HCT116 (cell line): ENCODE results near the gene GOLGA8B. TPM values are rescaled to one million over a fixed set of nuclear protein-coding genes. Genes with fewer than 3 reads are reported as not detected.

ENCODE experiments used
- ATAC-seq: fragments of 200-7000 bp; cut with Tn5 transposase; 2 replicates; pipeline ENCODE4 v1.9.1; 2020; ENCODE audit warnings: mild to moderate bottlenecking, moderate library complexity
- BruUV-seq: library from RNA; stranded (reverse); fragments of 400-500 nt; replicated peaks from 2 replicates; lab custom pipeline; 2021; lab: Mats Ljungman, UMichigan
- CTCF ChIA-PET: fragments of 300-600 bp; sonication (Branson Sonifier 250); formaldehyde crosslinking; loops from one replicate; lab custom pipeline; 2021; ENCODE audit warnings: antibody characterized with exemption; lab: Charles Lee
- POLR2A ChIA-PET: fragments of 300-600, 350-600 bp; sonication (Branson Sonifier 250); formaldehyde crosslinking; loops from one replicate; lab custom pipeline; 2021; ENCODE audit warnings: antibody characterized with exemption; lab: Charles Lee
- RAD21 ChIA-PET, 2 experiments: fragments of 300-600 bp; sonication (Branson Sonifier 250); formaldehyde crosslinking; loops; one replicate each; lab custom pipeline; 2023; ENCODE audit warnings: low total read pairs in 2 of 2; ENCODE audit not compliant: uncharacterized antibody in 2 of 2, unreplicated experiment in 2 of 2, low non-redundant PET in 1 of 2; lab: Charles Lee
- DNase-seq: peaks from one replicate; pipeline ENCODE4 v3.0.0-alpha.2; 2010; ENCODE audit warnings: low read depth, low spot score
- H2AFZ ChIP-seq: fragments of 200-600 bp; shearing (Covaris generic), sonication (generic); 2 replicates; pipeline ENCODE4 v1.6.1; 2017; ENCODE audit warnings: low read depth, mixed run types, mixed read lengths, antibody characterized with exemption, low read length; ENCODE audit not compliant: poor library complexity, severe bottlenecking
- H3K27ac ChIP-seq: 2 replicates; pipeline ENCODE4 v1.5.1; 2012; ENCODE audit warnings: low read depth, low read length
- H3K27me3 ChIP-seq: fragments of 200-600 bp; sonication (generic); 2 replicates; pipeline ENCODE4 v1.6.1; 2016; ENCODE audit warnings: mixed run types, low read length, mixed read lengths; ENCODE audit not compliant: insufficient read depth
- H3K36me3 ChIP-seq, 2 experiments: fragments of 200-500 bp in 1 of 2; fragments of 200-600 bp in 1 of 2; sonication (Bioruptor generic) in 1 of 2; sonication (generic) in 1 of 2; 2 replicates each; pipeline versions ENCODE4 v1.5.1 to v1.6.1; 2014 to 2016; ENCODE audit warnings: low read length in 2 of 2, inconsistent platforms in 1 of 2, mixed read lengths in 1 of 2, mixed run types in 1 of 2; ENCODE audit not compliant: insufficient read depth in 2 of 2, control insufficient read depth in 1 of 2
- H3K4me1 ChIP-seq, 2 experiments: fragments of 200-600 bp in 1 of 2; sonication (generic) in 1 of 2; 2 replicates each; pipeline versions ENCODE4 v1.5.1 to v1.6.1; 2012 to 2017; ENCODE audit warnings: low read length in 2 of 2, inconsistent platforms in 1 of 2, mild to moderate bottlenecking in 1 of 2, mixed read lengths in 1 of 2, mixed run types in 1 of 2, moderate library complexity in 1 of 2; ENCODE audit not compliant: insufficient read depth in 2 of 2, control insufficient read depth in 1 of 2
- H3K4me2 ChIP-seq: fragments of 200-600 bp; sonication (generic); 2 replicates; pipeline ENCODE4 v1.6.1; 2017; ENCODE audit warnings: mixed run types, low read length, mixed read lengths
- H3K4me3 ChIP-seq, 2 experiments: fragments of 200-600 bp in 1 of 2; sonication (generic) in 1 of 2; replicated peaks in 1 of 2; 2 replicates each; pipeline ENCODE4 v1.5.1; 2011 to 2016; ENCODE audit warnings: low read length in 2 of 2, control low read depth in 1 of 2, low read depth in 1 of 2, mild to moderate bottlenecking in 1 of 2, mixed read lengths in 1 of 2, mixed run types in 1 of 2
- H3K79me2 ChIP-seq: fragments of 200-600 bp; sonication (generic); 2 replicates; pipeline ENCODE4 v1.6.1; 2017; ENCODE audit warnings: mild to moderate bottlenecking, mixed run types, low read length, moderate library complexity, mixed read lengths; ENCODE audit not compliant: insufficient read depth
- H3K9ac ChIP-seq: fragments of 200-600 bp; sonication (generic); 2 replicates; pipeline ENCODE4 v1.6.1; 2016; ENCODE audit warnings: low read length, mixed read lengths
- H3K9me2 ChIP-seq: fragments of 200-600 bp; sonication (generic), shearing (Covaris generic); 2 replicates; pipeline ENCODE4 v1.6.1; 2017; ENCODE audit warnings: mixed run types, mild to moderate bottlenecking, moderate library complexity; ENCODE audit not compliant: insufficient read depth
- H3K9me3 ChIP-seq, 2 experiments: fragments of 200-500 bp in 1 of 2; fragments of 200-600 bp in 1 of 2; sonication (Bioruptor generic) in 1 of 2; sonication (generic) in 1 of 2; 2 replicates each; pipeline ENCODE4 v1.6.1; 2014 to 2017; ENCODE audit warnings: low read length in 2 of 2, mixed read lengths in 2 of 2, inconsistent platforms in 1 of 2, low read depth in 1 of 2, mild to moderate bottlenecking in 1 of 2, mixed run types in 1 of 2, moderate library complexity in 1 of 2; ENCODE audit not compliant: control insufficient read depth in 1 of 2, insufficient read depth in 1 of 2
- H4K20me1 ChIP-seq: fragments of 200-600 bp; sonication (generic), shearing (Covaris generic); 2 replicates; pipeline ENCODE4 v1.6.1; 2017; ENCODE audit warnings: mixed run types, mild to moderate bottlenecking, moderate library complexity; ENCODE audit not compliant: insufficient read depth
- ATF3 ChIP-seq: IDR thresholded peaks from 2 replicates; pipeline ENCODE4 v1.6.1; 2012
- CBX3 ChIP-seq: IDR thresholded peaks from 2 replicates; pipeline ENCODE4 v1.6.1; 2012; ENCODE audit warnings: low read depth
- CEBPB ChIP-seq: IDR thresholded peaks from 2 replicates; pipeline ENCODE4 v1.6.1; 2012; ENCODE audit warnings: low read depth
- EGR1 ChIP-seq: IDR thresholded peaks from 2 replicates; pipeline ENCODE4 v1.6.1; 2012; ENCODE audit warnings: low read depth
- ELF1 ChIP-seq: IDR thresholded peaks from 2 replicates; pipeline ENCODE4 v1.6.1; 2012; ENCODE audit warnings: low read depth, borderline replicate concordance
- EZH2 ChIP-seq: fragments of 200-600 bp; sonication (generic); IDR thresholded peaks from 2 replicates; pipeline ENCODE4 v1.6.1; 2017; ENCODE audit warnings: antibody characterized with exemption, mixed run types
- EZH2phosphoT487 ChIP-seq: fragments of 200-600 bp; IDR thresholded peaks from 2 replicates; pipeline ENCODE4 v1.6.1; 2018; ENCODE audit warnings: antibody characterized with exemption, borderline replicate concordance
- MAX ChIP-seq: IDR thresholded peaks from 2 replicates; pipeline ENCODE4 v1.6.1; 2012
- POLR2AphosphoS5 ChIP-seq: IDR thresholded peaks from 2 replicates; pipeline ENCODE4 v1.6.1; 2011; ENCODE audit warnings: mild to moderate bottlenecking, low read depth, low read length, moderate library complexity
- RAD21 ChIP-seq: IDR thresholded peaks from 2 replicates; pipeline ENCODE4 v1.6.1; 2012; ENCODE audit warnings: low read depth, mild to moderate bottlenecking
- SIN3A ChIP-seq: IDR thresholded peaks from 2 replicates; pipeline ENCODE4 v1.6.1; 2012; ENCODE audit warnings: low read depth
- SP1 ChIP-seq: IDR thresholded peaks from 2 replicates; pipeline ENCODE4 v1.6.1; 2012; ENCODE audit warnings: low read depth
- TCF7L2 ChIP-seq: IDR thresholded peaks from 2 replicates; pipeline ENCODE4 v1.7.0; 2011; ENCODE audit warnings: borderline replicate concordance, inconsistent platforms; ENCODE audit not compliant: insufficient read depth, insufficient read length; ENCODE audit errors: extremely low read depth
- YY1 ChIP-seq: IDR thresholded peaks from 2 replicates; pipeline ENCODE4 v1.6.1; 2011; ENCODE audit warnings: low read length, low read depth, moderate library complexity, mild to moderate bottlenecking; ENCODE audit not compliant: insufficient replicate concordance; ENCODE audit errors: extremely low read depth
- ZBTB33 ChIP-seq: IDR thresholded peaks from 2 replicates; pipeline ENCODE4 v1.6.1; 2011; ENCODE audit warnings: mild to moderate bottlenecking, low read length, moderate library complexity; ENCODE audit not compliant: insufficient replicate concordance; ENCODE audit errors: extremely low read depth
- ZNF274 ChIP-seq: fragments of 200-500 bp; sonication (Bioruptor generic); IDR thresholded peaks from 2 replicates; pipeline ENCODE4 v1.6.1; 2014; ENCODE audit warnings: mild to moderate bottlenecking, low read depth, low read length, inconsistent platforms
- intact Hi-C: fragments of 100-400 bp; cut with micrococcal nuclease; formaldehyde crosslinking; loops from 2 replicates; pipeline ENCODE4 v1.10.0; 2022
- total RNA-seq: library from RNA; stranded (reverse); gene quantifications from one replicate; pipeline ENCODE4 v1.2.1, GENCODE V29; 2021; ENCODE audit not compliant: unreplicated experiment

The GOLGA8B gene
- total RNA-seq, 1 experiment from 2014 or later: 69.9 TPM

GRCh38 chr15:34607832-34608231, 24.4 kb upstream of the GOLGA8B start:
- Histone ChIP-seq H3K4me3 (no peak overlapping the region), H3K9me3 (no peaks in the 10 kb centered on the region), H3K4me2 (no peak overlapping the region), H3K9ac (no peak overlapping the region), H3K79me2 (no peaks in the 10 kb centered on the region), H3K9me2 (no peaks in the 10 kb centered on the region), H3K36me3 (no peaks in the 10 kb centered on the region), H2AFZ (no peak overlapping the region), H3K4me1 (no peaks in the 10 kb centered on the region), H3K27ac (no peak overlapping the region), H3K27me3 (peaks cover 70% of the 10 kb centered on the region), H4K20me1 (no peaks in the 10 kb centered on the region)
- TF ChIP-seq SP1 (no peak), EZH2 (no peak), ATF3 (no peak), CEBPB (no peak), MAX (no peak), YY1 (no peak), SIN3A (no peak), EGR1 (no peak), TCF7L2 (no peak), POLR2AphosphoS5 (no peak), CBX3 (no peak)
- POLR2A ChIA-PET: no interaction called here
- RAD21 ChIA-PET: no interaction called here
- DNase-seq (no peak), ATAC-seq (no peak)
- CTCF ChIA-PET: no interaction called here
- BruUV-seq: no TSS peak
- intact Hi-C loops: no loop called here

- intact Hi-C loops: no loop called here
- Histone ChIP-seq H2AFZ (no peak overlapping the region), H3K79me2 (no peaks in the 10 kb centered on the region), H4K20me1 (no peaks in the 10 kb centered on the region), H3K4me1 (no peaks in the 10 kb centered on the region), H3K36me3 (no peaks in the 10 kb centered on the region), H3K27ac (no peak overlapping the region), H3K9me2 (no peaks in the 10 kb centered on the region), H3K4me2 (no peak overlapping the region), H3K9me3 (no peaks in the 10 kb centered on the region), H3K9ac (no peak overlapping the region), H3K4me3 (no peak overlapping the region), H3K27me3 (peaks cover 64% of the 10 kb centered on the region)
- CTCF ChIA-PET: interaction anchor here (0.9 to 1.3 kb wide), 2 partner anchors 314 to 363 kb away, joined by 3 read pairs; partner anchors contain the start of gene AQR
- BruUV-seq: no TSS peak
- TF ChIP-seq EZH2phosphoT487 (no peak), RAD21 (no peak), ATF3 (no peak), CBX3 (no peak), POLR2AphosphoS5 (no peak), ELF1 (no peak), ZBTB33 (no peak), ZNF274 (no peak)
- POLR2A ChIA-PET: no interaction called here
- DNase-seq (no peak), ATAC-seq (no peak)
- RAD21 ChIA-PET: no interaction called here
Measured at GRCh38 chr15:34606545-34606944, 23.1 kb upstream of the GOLGA8B start.
